B cell (primary cell): Measurements from ENCODE around the gene LCN15. TPM values are rescaled to one million over a fixed set of nuclear protein-coding genes. Genes with fewer than 3 reads are reported as not detected.

Experiments used
- ATAC-seq: fragments of 200-7000 bp; cut with Tn5 transposase; one replicate; pipeline ENCODE4 v1.10.0; 2021; ENCODE audit warnings: low read depth, mild to moderate bottlenecking, moderate number of reproducible peaks, moderate library complexity
- CTCF ChIA-PET: fragments of 350-600 bp; sonication (Branson Sonifier 250); formaldehyde crosslinking; loops from one replicate; lab custom pipeline; 2021; ENCODE audit warnings: antibody characterized with exemption, inconsistent platforms; lab: Charles Lee
- POLR2A ChIA-PET: fragments of 350-600 bp; sonication (Branson Sonifier 250); formaldehyde crosslinking; loops from one replicate; lab custom pipeline; 2021; ENCODE audit warnings: antibody characterized with exemption; lab: Charles Lee
- DNase-seq: peaks from one replicate; pipeline ENCODE4 v3.0.0; 2013
- H2AFZ ChIP-seq: 2 replicates; pipeline ENCODE4 v1.6.1; 2012; ENCODE audit warnings: mild to moderate bottlenecking, low read depth, low read length; ENCODE audit not compliant: insufficient read depth, poor library complexity, severe bottlenecking
- H3K27ac ChIP-seq, 2 donors: 1 replicate in 1 of 2; 2 replicates in 1 of 2; pipeline ENCODE4 v1.5.1; 2012 to 2013; ENCODE audit warnings: low read length in 2 of 2, mild to moderate bottlenecking in 2 of 2, moderate library complexity in 1 of 2
- H3K27me3 ChIP-seq, 4 experiments: fragments of 200-600 bp in 1 of 4; sonication (generic) in 1 of 4; replicated peaks in 1 of 4; 1 replicate in 2 of 4; 2 replicates in 2 of 4; pipeline versions ENCODE4 v1.6.1 to v1.7.0; 2013 to 2016; ENCODE audit warnings: low read length in 3 of 4, mild to moderate bottlenecking in 2 of 4, mixed read lengths in 1 of 4, moderate library complexity in 1 of 4; ENCODE audit not compliant: insufficient read depth in 4 of 4, control insufficient read depth in 3 of 4; ENCODE audit errors: control extremely low read depth in 1 of 4
- H3K36me3 ChIP-seq, 2 experiments: replicated peaks in 1 of 2; 1 replicate in 1 of 2; 2 replicates in 1 of 2; pipeline versions ENCODE4 v1.6.1 to v1.7.1; 2013; ENCODE audit warnings: low read length in 1 of 2; ENCODE audit not compliant: insufficient read depth in 2 of 2, control insufficient read depth in 1 of 2; ENCODE audit errors: control extremely low read depth in 1 of 2, extremely low read depth in 1 of 2
- H3K4me1 ChIP-seq, 2 donors: fragments of 200-600 bp in 1 of 2; sonication (generic) in 1 of 2; 1 replicate in 1 of 2; 2 replicates in 1 of 2; pipeline versions ENCODE4 v1.5.1 to v1.6.1; 2013 to 2017; ENCODE audit warnings: low read length in 2 of 2; ENCODE audit not compliant: control insufficient read depth in 2 of 2, insufficient read depth in 2 of 2
- H3K4me2 ChIP-seq: replicated peaks from 2 replicates; pipeline ENCODE3; 2012; ENCODE audit warnings: mild to moderate bottlenecking, low read depth, low read length; ENCODE audit not compliant: poor library complexity, severe bottlenecking
- H3K4me3 ChIP-seq, 5 experiments: fragments of 200-600 bp in 1 of 5; sonication (generic) in 1 of 5; 1 replicate in 3 of 5; 2 replicates in 2 of 5; pipeline versions ENCODE4 v1.5.1 to v1.7.0; 2011 to 2016; ENCODE audit warnings: low read length in 4 of 5, mild to moderate bottlenecking in 4 of 5, low read depth in 2 of 5, control low read depth in 1 of 5, moderate library complexity in 1 of 5; ENCODE audit not compliant: insufficient read depth in 1 of 5; ENCODE audit errors: control extremely low read depth in 1 of 5, extremely low read depth in 1 of 5
- H3K79me2 ChIP-seq: fragments of 200-600 bp; sonication (generic); one replicate; pipeline ENCODE4 v1.6.0; 2016; ENCODE audit warnings: low read length; ENCODE audit not compliant: control insufficient read depth, insufficient read depth
- H3K9ac ChIP-seq: fragments of 200-600 bp; sonication (generic); 2 replicates; pipeline ENCODE4 v1.6.1; 2017; ENCODE audit warnings: mild to moderate bottlenecking, low read length, moderate library complexity
- H3K9me3 ChIP-seq, 3 donors: one replicate each; pipeline versions ENCODE4 v1.6.1 to v1.7.1; 2013; ENCODE audit warnings: low read length in 2 of 3; ENCODE audit not compliant: control insufficient read depth in 2 of 3, insufficient read depth in 1 of 3; ENCODE audit errors: control extremely low read depth in 1 of 3
- H4K20me1 ChIP-seq: 2 replicates; pipeline ENCODE4 v1.6.0; 2012; ENCODE audit warnings: mild to moderate bottlenecking, low read length; ENCODE audit not compliant: insufficient read depth, control insufficient read depth, poor library complexity, severe bottlenecking
- H3K27ac Mint-ChIP-seq: one replicate; pipeline ENCODE4 v1.8.0; 2021; ENCODE audit warnings: mixed read lengths
- H3K27me3 Mint-ChIP-seq: one replicate; pipeline ENCODE4 v1.8.0; 2021; ENCODE audit warnings: mixed read lengths
- H3K4me1 Mint-ChIP-seq: one replicate; pipeline ENCODE4 v1.8.0; 2021; ENCODE audit warnings: mixed read lengths
- H3K4me3 Mint-ChIP-seq: one replicate; pipeline ENCODE4 v1.8.0; 2021; ENCODE audit warnings: mixed read lengths
- H3K9me3 Mint-ChIP-seq: one replicate; pipeline ENCODE4 v1.8.0; 2022; ENCODE audit warnings: mixed read lengths; ENCODE audit not compliant: insufficient read depth
- CTCF ChIP-seq: fragments of 200-600 bp; IDR thresholded peaks from one replicate; pipeline ENCODE4 v1.8.0; 2022; ENCODE audit warnings: antibody characterized with exemption, mild to moderate bottlenecking
- EZH2 ChIP-seq: IDR thresholded peaks from 2 replicates; pipeline ENCODE4 v1.6.1; 2012; ENCODE audit warnings: borderline replicate concordance, low read depth, mild to moderate bottlenecking, moderate library complexity, low read length; ENCODE audit not compliant: insufficient read depth, poor library complexity, severe bottlenecking
- WGBS: methylation state at CpG from one replicate; pipeline ENCODE4 v1.1.5; 2013; ENCODE audit warnings: missing lambda C conversion rate; ENCODE audit not compliant: insufficient coverage; 5-methylcytosine and 5-hydroxymethylcytosine counted together
- intact Hi-C: fragments of 100-400 bp; cut with micrococcal nuclease; formaldehyde crosslinking; loops from one replicate; pipeline ENCODE4 v1.10.0; 2022
- polyA plus RNA-seq: library from polyadenylated mRNA; depleted of rRNA; stranded (reverse); fragments of >200 nt; gene quantifications from 2 replicates; pipeline ENCODE4 v1.2.3, GENCODE V29; 2012
- small RNA-seq: library from RNA; depleted of rRNA; stranded (forward); fragments of <200 nt; gene quantifications from one replicate; pipeline ENCODE3, GENCODE V24; 2012; ENCODE audit warnings: low replicate concordance, low read depth; ENCODE audit not compliant: insufficient read length
- total RNA-seq, 2 donors: library from RNA; stranded (reverse); fragments of 120-200 nt in 1 of 2; gene quantifications; 1 replicate in 1 of 2; 2 replicates in 1 of 2; pipeline versions ENCODE4 v1.2.3 to v1.2.4, GENCODE V29; 2013 to 2022

Gene LCN15
- total and polyA plus RNA-seq, 2 donors (not counting 1 experiment from before 2014, with no cell fraction given): not detected

- 92% methylated on average over 7 of the region's 7 CpGs for WGBS
- Mint-ChIP-seq H3K27me3 (peaks cover 23% of the 10 kb centered on the region), H3K9me3 (no peaks in the 10 kb centered on the region), H3K4me1 (peaks cover 18% of the 10 kb centered on the region), H3K4me3 (peak overlapping the region; percentile 29), H3K27ac (no peak overlapping the region)
- Histone ChIP-seq H3K4me1 (peaks cover 31 to 33% of the 10 kb centered on the region in 2 donors), H3K4me2 (no peak overlapping the region), H2AFZ (no peak overlapping the region), H3K9ac (no peak overlapping the region), H3K79me2 (no peaks in the 10 kb centered on the region), H4K20me1 (no peaks in the 10 kb centered on the region), H3K9me3 (peaks cover 0 to 4% (median 0%) of the 10 kb centered on the region in 3 donors), H3K27me3 (peaks cover 0 to 39% (median 6%) of the 10 kb centered on the region in 4 experiments), H3K27ac (no peak overlapping the region), H3K4me3 (no peak overlapping the region), H3K36me3 (no peaks in the 10 kb centered on the region)
- ChIA-PET POLR2A (no interaction called here), CTCF (interaction anchor here (0.7 kb wide), 1 partner anchor 132 kb away, joined by 3 read pairs; no protein-coding TSS in a partner anchor)
- ATAC-seq (no peak), DNase-seq (no peak)
- TF ChIP-seq EZH2 (no peak), CTCF (no peak)
- intact Hi-C loops: loop anchor here (10.0 kb wide), 1 partner anchor 46 kb away; the partner anchor contains the start of gene EGFL7
Observed at GRCh38 chr9:136710543-136710942, 53.8 kb downstream of the LCN15 start.

Small RNA genes lying within 50 kb of the gene (small RNA-seq; reads per million reads assigned to genes)
- gene AL355987.2 (not detected), gene ATP6V1G1P3 (not detected), gene MIR6722 (not detected)

Other genes starting within 250 kb of the LCN15 start
- gene NOTCH1, start 218.5 kb downstream of the LCN15 start, total RNA-seq: 38.5 and 40.6 TPM in 2 replicates
- gene NOTCH1, start 218.5 kb downstream of the LCN15 start, polyA plus RNA-seq: 16.6 and 19.6 TPM in 2 replicates
- gene EGFL7, start 101.6 kb downstream of the LCN15 start, total RNA-seq: 0.34 TPM in 1 of 2 replicates, not detected in the other
- gene EGFL7, start 101.6 kb downstream of the LCN15 start, polyA plus RNA-seq: 0.13 TPM in 1 of 2 replicates, not detected in the other
- gene AGPAT2, start 77.1 kb downstream of the LCN15 start, total RNA-seq: 25.1 and 32.7 TPM in 2 replicates
- 28.4 and 30.8 TPM in 2 replicates for gene AGPAT2, start 77.1 kb downstream of the LCN15 start, polyA plus RNA-seq
- 9.2 and 9.6 TPM in 2 replicates for gene DIPK1B, start 51.9 kb downstream of the LCN15 start, total RNA-seq
- gene DIPK1B, start 51.9 kb downstream of the LCN15 start, polyA plus RNA-seq: 9.6 and 49.8 TPM in 2 replicates
- 70.7 and 76.3 TPM in 2 replicates for gene LCN10, start 21.6 kb downstream of the LCN15 start, total RNA-seq
- 85.1 and 93.0 TPM in 2 replicates for gene LCN10, start 21.6 kb downstream of the LCN15 start, polyA plus RNA-seq
- not detected in 2 replicates for gene LCN6, start 16.0 kb downstream of the LCN15 start, total RNA-seq
- gene LCN6, start 16.0 kb downstream of the LCN15 start, polyA plus RNA-seq: 0.18 and 0.52 TPM in 2 replicates
- gene LCN8, start 6.3 kb downstream of the LCN15 start, total RNA-seq: 59.7 and 60.9 TPM in 2 replicates
- 2.8 and 4.1 TPM in 2 replicates for gene LCN8, start 6.3 kb downstream of the LCN15 start, polyA plus RNA-seq
- gene TMEM141, start 26.8 kb upstream of the LCN15 start, total RNA-seq: 35.7 and 39.1 TPM in 2 replicates
- gene TMEM141, start 26.8 kb upstream of the LCN15 start, polyA plus RNA-seq: 32.4 and 60.8 TPM in 2 replicates
- gene CCDC183, start 31.8 kb upstream of the LCN15 start, total RNA-seq: 1.0 and 1.8 TPM in 2 replicates
- gene CCDC183, start 31.8 kb upstream of the LCN15 start, polyA plus RNA-seq: 4.0 and 4.9 TPM in 2 replicates
- gene RABL6, start 43.4 kb upstream of the LCN15 start, total RNA-seq: 70.5 and 72.3 TPM in 2 replicates
- 32.2 and 33.6 TPM in 2 replicates for gene RABL6, start 43.4 kb upstream of the LCN15 start, polyA plus RNA-seq
- gene AJM1, start 78.0 kb upstream of the LCN15 start, total RNA-seq: 2.3 and 2.9 TPM in 2 replicates
- gene AJM1, start 78.0 kb upstream of the LCN15 start, polyA plus RNA-seq: 1.2 and 1.7 TPM in 2 replicates
- gene PHPT1, start 84.9 kb upstream of the LCN15 start, total RNA-seq: 33.1 and 36.5 TPM in 2 replicates
- gene PHPT1, start 84.9 kb upstream of the LCN15 start, polyA plus RNA-seq: 21.9 and 37.2 TPM in 2 replicates
- 5.4 and 7.6 TPM in 2 replicates for gene MAMDC4, start 87.8 kb upstream of the LCN15 start, total RNA-seq
- 5.3 and 6.8 TPM in 2 replicates for gene MAMDC4, start 87.8 kb upstream of the LCN15 start, polyA plus RNA-seq
- 259 and 261 TPM in 2 replicates for gene EDF1, start 101.8 kb upstream of the LCN15 start, total RNA-seq
- gene EDF1, start 101.8 kb upstream of the LCN15 start, polyA plus RNA-seq: 317 and 360 TPM in 2 replicates
- 54.5 and 55.4 TPM in 2 replicates for gene TRAF2, start 122.0 kb upstream of the LCN15 start, total RNA-seq
- gene TRAF2, start 122.0 kb upstream of the LCN15 start, polyA plus RNA-seq: 25.5 and 35.5 TPM in 2 replicates
- 99.6 and 102 TPM in 2 replicates for gene FBXW5, start 180.2 kb upstream of the LCN15 start, total RNA-seq
- 156 and 195 TPM in 2 replicates for gene FBXW5, start 180.2 kb upstream of the LCN15 start, polyA plus RNA-seq
- gene C8G, start 180.7 kb upstream of the LCN15 start, total RNA-seq: 1.7 and 2.8 TPM in 2 replicates
- 0.65 and 2.8 TPM in 2 replicates for gene C8G, start 180.7 kb upstream of the LCN15 start, polyA plus RNA-seq
- 1.9 and 2.6 TPM in 2 replicates for gene LCN12, start 187.8 kb upstream of the LCN15 start, total RNA-seq
- gene LCN12, start 187.8 kb upstream of the LCN15 start, polyA plus RNA-seq: 1.5 and 2.4 TPM in 2 replicates
- gene PTGDS, start 213.0 kb upstream of the LCN15 start, total RNA-seq: not detected in 2 replicates
- gene PTGDS, start 213.0 kb upstream of the LCN15 start, polyA plus RNA-seq: 0.13 and 0.25 TPM in 2 replicates
- gene LCNL1, start 218.5 kb upstream of the LCN15 start, total RNA-seq: not detected in 2 replicates
- 0.06 TPM in 1 of 2 replicates, not detected in the other for gene LCNL1, start 218.5 kb upstream of the LCN15 start, polyA plus RNA-seq
- 73.0 and 74.8 TPM in 2 replicates for gene PAXX, start 227.9 kb upstream of the LCN15 start, total RNA-seq
- gene PAXX, start 227.9 kb upstream of the LCN15 start, polyA plus RNA-seq: 126 and 167 TPM in 2 replicates
- gene CLIC3, start 232.1 kb upstream of the LCN15 start, total RNA-seq: 1.1 TPM in 2 replicates
- 1.9 and 2.1 TPM in 2 replicates for gene CLIC3, start 232.1 kb upstream of the LCN15 start, polyA plus RNA-seq